Urothelium cell line (cell line): Measurements from ENCODE around the gene SHROOM3.

ENCODE experiments used
- DNase-seq: peaks from one replicate; pipeline ENCODE4 v3.0.0; 2011; ENCODE audit warnings: low spot score, mixed read lengths
- FAIRE-seq: peaks from 2 replicates; lab custom pipeline; 2011; peaks lifted over from hg19 to GRCh38; lab: Jason Lieb, UNC

The SHROOM3 gene

DNA sequence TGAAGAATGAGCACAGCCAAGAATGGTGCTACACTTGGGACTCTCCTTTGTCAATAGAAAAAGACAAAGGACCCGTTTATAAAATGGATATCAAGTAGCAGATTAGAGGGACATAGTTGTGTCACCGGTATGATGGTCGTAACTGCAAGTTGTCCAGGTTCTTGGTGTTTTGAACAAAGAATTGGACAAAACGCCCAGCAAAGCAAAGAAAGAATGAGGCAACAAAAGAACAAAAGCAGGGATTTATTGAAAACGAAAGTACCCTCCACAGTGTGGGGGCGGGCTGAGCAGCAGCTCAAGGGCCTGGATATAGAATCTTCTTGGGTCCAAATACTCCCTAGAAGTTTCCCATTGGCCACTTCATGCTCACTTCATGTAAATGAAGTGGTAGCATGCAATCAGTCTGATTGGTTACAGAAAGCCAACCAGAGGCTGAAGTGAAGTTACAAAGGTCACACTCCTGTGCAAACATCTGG, 54.7 kb downstream of the SHROOM3 start:
- FAIRE-seq (no peak), DNase-seq (no peak)

GRCh38 chr4:76492055-76492454, 57.0 kb downstream of the SHROOM3 start:
- DNase-seq (no peak), FAIRE-seq (no peak)

DNA sequence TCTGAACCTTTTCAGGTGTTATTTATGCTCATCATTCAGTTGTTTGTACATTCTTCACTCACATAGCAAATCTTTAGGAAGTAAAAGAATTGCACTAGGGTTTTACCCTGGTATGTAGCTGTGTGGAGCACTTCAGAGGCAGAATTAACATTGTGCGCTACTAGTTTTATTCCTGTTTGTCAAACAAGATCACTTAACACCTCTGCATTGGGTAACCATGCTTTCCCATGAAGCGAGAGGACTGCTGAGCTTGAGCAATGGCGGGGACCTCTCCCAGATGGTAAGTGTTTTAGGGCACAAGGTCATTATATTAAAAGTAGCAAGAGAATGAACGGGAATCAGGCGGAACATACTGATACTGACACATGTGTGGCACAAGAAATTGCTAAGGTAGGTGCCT, 59.2 kb downstream of the SHROOM3 start:
- no peak for FAIRE-seq

DNA sequence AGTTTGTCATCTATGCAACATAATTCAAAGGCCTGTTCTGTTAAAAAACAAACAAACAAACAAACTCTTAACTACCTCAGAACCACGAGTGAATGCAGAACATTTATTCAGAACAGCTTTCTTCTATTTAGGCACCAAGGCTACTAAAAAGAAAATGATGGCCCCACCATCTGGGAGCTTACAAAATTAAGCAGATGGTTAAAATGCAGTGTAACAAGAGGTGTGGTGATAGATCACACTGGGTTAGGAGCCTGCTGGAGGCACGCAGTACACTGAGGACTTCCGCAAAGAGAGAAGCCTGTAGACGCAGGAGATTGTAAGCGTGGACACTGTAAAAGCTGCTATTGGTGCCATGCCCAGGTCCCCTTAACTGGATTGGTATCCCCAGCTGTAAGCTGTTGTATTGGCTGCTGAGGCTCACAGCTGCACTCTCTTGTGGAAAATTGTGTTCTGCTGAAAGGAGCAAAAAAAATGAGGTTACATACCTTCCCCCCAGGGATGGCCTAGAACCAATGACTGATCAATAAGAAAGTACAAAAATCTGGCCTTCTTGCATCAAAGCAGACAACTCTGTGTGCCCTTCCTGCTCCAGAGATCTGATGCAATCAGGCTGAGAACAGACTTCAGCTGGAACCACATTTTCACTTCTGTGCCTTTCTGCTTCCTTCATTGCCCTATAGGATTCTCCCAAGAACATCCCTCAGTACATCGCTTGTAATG, 60.0 kb downstream of the SHROOM3 start:
- DNase-seq, result no peak
- FAIRE-seq, result no peak

More for the DNA sequence above, 59.2 kb downstream of the SHROOM3 start:
- no peak for DNase-seq

- FAIRE-seq (no peak), DNase-seq (no peak)
These were observed 63.5 kb downstream of the SHROOM3 start for GRCh38 chr4:76498550-76498949.

- no peak for FAIRE-seq
- DNase-seq, result no peak
These were observed 64.4 kb downstream of the SHROOM3 start for GRCh38 chr4:76499461-76499860.

- DNase-seq, result no peak
- no peak for FAIRE-seq
These were observed 67.9 kb downstream of the SHROOM3 start for GRCh38 chr4:76502886-76503285.

GRCh38 chr4:76504613-76505465, 69.8 kb downstream of the SHROOM3 start:
- DNase-seq, result peak; percentile 43
- FAIRE-seq, result no peak

DNA sequence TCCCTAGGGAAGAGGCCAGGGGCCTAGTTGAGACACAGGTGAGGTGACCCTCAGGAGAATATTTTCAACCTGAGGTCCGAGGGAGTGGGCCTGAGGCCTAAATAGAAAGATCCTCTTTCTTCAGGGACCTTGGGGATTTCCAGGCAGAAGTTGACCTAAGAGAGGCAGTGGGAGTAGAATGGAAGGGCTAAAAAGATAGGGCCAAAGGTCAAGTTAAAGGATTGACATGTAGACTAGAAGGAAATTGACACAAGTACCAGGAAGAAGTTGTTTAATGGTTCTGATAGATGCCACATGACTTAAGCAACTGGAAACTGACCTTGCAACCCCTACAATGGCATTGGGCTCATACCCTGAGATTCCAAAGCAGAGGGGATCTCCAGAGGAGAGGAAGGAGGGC, 76.9 kb downstream of the SHROOM3 start:
- DNase-seq (no peak), FAIRE-seq (no peak)

- FAIRE-seq (no peak), DNase-seq (no peak)
These were observed 78.5 kb downstream of the SHROOM3 start for GRCh38 chr4:76513482-76513881.

DNA sequence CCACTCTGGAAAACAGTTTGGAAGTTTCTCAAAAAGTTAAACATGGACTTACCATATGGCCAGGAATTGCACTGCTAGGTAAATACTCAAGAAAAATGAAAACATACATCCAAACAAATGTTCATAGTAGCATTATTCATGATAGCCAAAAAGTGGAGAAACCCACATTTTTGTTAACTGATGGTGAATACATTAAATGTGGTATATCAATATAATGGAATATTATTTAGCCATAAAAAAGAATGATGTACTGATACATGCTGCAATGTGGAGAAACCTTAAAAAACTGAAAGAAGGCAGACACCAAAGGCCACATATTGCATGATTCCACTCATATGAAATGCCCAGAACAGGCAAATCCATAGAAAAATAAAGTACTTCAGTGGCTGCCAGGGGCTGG, 79.1 kb downstream of the SHROOM3 start:
- no peak for FAIRE-seq

GRCh38 chr4:76515975-76516843, 81.2 kb downstream of the SHROOM3 start:
- FAIRE-seq, result no peak
- no peak for DNase-seq

More for the DNA sequence above, 79.1 kb downstream of the SHROOM3 start:
- no peak for DNase-seq

DNA sequence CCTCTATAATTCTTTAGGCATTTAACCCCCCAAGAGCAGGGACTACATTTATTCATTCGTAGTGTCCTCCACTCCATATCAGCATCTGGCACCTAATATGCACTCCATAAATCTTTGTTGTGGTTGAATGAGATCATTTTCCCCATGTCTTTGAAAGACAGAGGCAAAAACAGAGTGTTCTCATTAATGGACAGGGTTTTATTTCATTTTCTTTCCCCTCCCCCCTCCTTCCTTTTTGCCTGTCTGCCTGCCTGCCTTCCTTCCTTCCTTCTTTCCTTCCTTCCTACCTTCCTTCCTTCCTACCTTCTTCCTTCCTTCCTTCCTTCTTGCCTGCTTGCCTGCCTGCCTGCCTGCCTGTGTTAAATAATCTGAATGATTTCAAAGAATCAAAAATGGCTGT, 83.2 kb downstream of the SHROOM3 start:
- no peak for FAIRE-seq
- no peak for DNase-seq

- FAIRE-seq (no peak), DNase-seq (no peak)
These were observed 88.6 kb downstream of the SHROOM3 start for GRCh38 chr4:76523593-76523992.

- FAIRE-seq, result no peak
- DNase-seq, result no peak
These were observed 90.7 kb downstream of the SHROOM3 start for GRCh38 chr4:76525751-76526150.

DNA sequence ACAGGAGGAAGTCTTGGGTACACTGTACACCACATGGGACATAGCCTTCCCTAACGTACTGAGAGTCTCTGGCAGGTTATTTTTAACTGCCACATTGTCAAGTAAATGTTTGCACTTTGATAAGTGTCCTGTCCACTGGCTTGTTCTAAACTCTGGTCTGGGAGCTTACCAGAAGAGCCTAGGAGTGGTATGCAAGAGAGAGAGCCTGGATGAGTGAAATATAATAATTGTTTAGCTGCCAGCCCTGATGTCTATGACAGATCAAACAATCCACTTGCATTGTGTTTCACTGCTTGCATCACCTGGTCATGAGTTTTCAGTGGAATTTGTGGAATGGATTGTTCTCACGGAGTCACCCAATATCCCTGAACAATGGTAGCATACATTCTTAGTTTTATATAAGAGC, 91.6 kb downstream of the SHROOM3 start:
- DNase-seq (peak; percentile 70), FAIRE-seq (peak; percentile 86)

DNA sequence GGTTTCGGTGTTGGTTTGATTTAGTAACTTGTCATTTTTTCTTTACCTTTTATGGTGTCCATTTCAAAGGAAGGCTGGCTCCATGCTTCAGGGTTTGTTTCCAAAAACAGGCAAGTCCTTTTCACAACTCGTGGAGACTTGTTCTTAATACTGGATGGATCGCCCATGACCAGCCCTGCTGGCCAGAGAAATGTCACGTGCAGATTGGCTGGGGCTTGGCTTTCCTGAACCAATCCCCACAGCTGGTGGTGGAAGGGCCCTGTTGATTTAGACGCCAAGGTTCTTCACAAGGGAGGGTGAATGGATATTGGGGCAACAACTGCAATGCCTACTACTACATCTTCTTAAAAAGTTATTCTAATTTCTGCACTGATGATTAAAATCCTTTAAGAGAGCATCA, 92.6 kb downstream of the SHROOM3 start:
- FAIRE-seq (no peak), DNase-seq (no peak)

- no peak for DNase-seq
- no peak for FAIRE-seq
These were observed 96.6 kb downstream of the SHROOM3 start for GRCh38 chr4:76531597-76531996.

GRCh38 chr4:76532805-76533204, 97.8 kb downstream of the SHROOM3 start:
- DNase-seq, result no peak
- FAIRE-seq, result no peak

DNA sequence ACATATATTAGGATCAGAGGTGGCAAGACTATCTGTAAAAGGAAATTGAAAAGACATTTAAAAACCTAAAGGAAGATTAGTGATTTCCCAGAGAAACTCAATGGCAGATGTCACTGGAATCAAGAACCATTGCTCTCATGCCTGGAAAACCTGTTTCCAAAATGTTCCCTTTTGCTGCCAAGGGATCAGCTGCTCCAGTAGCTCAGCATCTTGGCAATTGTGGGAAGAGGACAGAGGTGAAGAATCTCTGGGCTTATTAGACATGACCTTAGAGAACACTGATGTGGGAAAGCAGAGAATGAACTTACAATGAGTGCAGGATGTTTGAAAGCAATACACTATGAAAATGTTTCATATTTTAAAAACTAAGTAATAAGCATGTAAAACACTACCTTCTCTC, 98.3 kb downstream of the SHROOM3 start:
- DNase-seq (no peak), FAIRE-seq (no peak)
